Loucy (cell line): ENCODE data around the gene MRPL19.

ENCODE experiments used
- EZH2phosphoT487 ChIP-seq: fragments of 200-600 bp; IDR thresholded peaks from 2 replicates; pipeline ENCODE4 v1.6.1; 2018; ENCODE audit warnings: antibody characterized with exemption, mild to moderate bottlenecking, moderate library complexity, borderline replicate concordance
- TF ChIP-seq, protein P1 (sequence below): fragments of 200-600 bp; sonication (generic); conservative IDR thresholded peaks from 2 replicates; pipeline ENCODE4 v1.5.1; 2014; ENCODE audit warnings: mild to moderate bottlenecking, antibody characterized with exemption, low read length

DNA sequence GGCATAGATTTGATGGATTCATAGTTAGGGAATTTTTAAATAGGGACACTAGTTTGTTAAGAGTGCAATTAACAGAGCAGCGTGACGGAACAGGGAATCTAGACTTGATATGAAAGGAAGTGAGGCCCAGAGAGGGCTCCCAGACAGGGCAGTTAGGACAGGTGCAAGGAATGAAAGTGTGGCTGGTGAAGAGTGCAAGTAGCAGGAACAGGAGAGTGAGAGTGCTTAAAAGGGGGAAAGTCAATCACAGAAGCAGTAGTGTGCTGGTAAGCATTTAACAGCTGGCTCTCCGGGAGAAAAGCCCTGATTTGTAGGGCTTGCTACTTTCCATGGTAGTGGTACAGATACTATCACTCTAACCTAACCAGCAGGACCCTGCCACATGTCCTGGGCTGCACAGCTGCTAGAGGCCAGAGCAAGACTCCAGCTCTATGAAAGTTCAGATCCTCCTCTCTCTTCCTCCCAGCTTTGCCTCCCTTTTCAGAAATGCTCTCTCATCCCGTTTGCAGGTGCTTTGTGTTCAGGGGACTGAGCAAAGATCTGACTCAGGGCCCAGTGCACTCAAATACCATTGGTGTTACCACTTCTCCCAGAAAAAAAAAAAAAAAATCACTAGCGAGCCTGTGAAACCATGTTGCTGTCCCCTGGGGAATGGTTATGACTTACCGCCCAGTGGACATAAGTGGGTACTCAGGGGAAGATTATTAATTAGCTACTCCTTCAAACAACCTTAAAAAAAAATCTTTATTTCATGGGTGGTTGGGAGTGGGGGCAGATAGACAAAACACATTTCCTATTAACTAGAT lies 82.2 kb downstream of the MRPL19 start:
- TF ChIP-seq, protein P1, sequence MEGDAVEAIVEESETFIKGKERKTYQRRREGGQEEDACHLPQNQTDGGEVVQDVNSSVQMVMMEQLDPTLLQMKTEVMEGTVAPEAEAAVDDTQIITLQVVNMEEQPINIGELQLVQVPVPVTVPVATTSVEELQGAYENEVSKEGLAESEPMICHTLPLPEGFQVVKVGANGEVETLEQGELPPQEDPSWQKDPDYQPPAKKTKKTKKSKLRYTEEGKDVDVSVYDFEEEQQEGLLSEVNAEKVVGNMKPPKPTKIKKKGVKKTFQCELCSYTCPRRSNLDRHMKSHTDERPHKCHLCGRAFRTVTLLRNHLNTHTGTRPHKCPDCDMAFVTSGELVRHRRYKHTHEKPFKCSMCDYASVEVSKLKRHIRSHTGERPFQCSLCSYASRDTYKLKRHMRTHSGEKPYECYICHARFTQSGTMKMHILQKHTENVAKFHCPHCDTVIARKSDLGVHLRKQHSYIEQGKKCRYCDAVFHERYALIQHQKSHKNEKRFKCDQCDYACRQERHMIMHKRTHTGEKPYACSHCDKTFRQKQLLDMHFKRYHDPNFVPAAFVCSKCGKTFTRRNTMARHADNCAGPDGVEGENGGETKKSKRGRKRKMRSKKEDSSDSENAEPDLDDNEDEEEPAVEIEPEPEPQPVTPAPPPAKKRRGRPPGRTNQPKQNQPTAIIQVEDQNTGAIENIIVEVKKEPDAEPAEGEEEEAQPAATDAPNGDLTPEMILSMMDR, result no peak
- TF ChIP-seq EZH2phosphoT487, result no peak
